NCI-H748 (cell line): ENCODE data around the gene CRABP1.
"Not testable (repeated sequence)": the region's sequence is repeated elsewhere in the genome, so short reads cannot be mapped to it uniquely, and the experiment has no call there.

ENCODE experiments used
- DNase-seq: peaks from one replicate; lab custom pipeline; 2025; ENCODE audit not compliant: unreplicated experiment; lab: John Stamatoyannopoulos, UW

Gene CRABP1

GRCh38 chr15:78369161-78369560, 29.0 kb downstream of the CRABP1 start:
- DNase-seq: no peak

- no peak for DNase-seq
Measured at GRCh38 chr15:78370013-78370412, 29.9 kb downstream of the CRABP1 start.

GRCh38 chr15:78372880-78373279, 32.7 kb downstream of the CRABP1 start:
- no peak for DNase-seq

- DNase-seq: no peak
Measured at GRCh38 chr15:78374436-78375393, 34.6 kb downstream of the CRABP1 start.

- DNase-seq: not testable (repeated sequence)
Measured at GRCh38 chr15:78380143-78380542, 40.0 kb downstream of the CRABP1 start.

- DNase-seq: no peak
Measured at GRCh38 chr15:78382114-78382880, 42.1 kb downstream of the CRABP1 start.

GRCh38 chr15:78384651-78385050, 44.5 kb downstream of the CRABP1 start:
- DNase-seq: no peak

GRCh38 chr15:78387246-78388037, 47.3 kb downstream of the CRABP1 start:
- DNase-seq: peak; percentile 67

- DNase-seq: no peak
Measured at GRCh38 chr15:78388865-78389264, 48.7 kb downstream of the CRABP1 start.

- no peak for DNase-seq
Measured at GRCh38 chr15:78389322-78389721, 49.2 kb downstream of the CRABP1 start.

GRCh38 chr15:78389738-78390137, 49.6 kb downstream of the CRABP1 start:
- no peak for DNase-seq

GRCh38 chr15:78390242-78390641, 50.1 kb downstream of the CRABP1 start:
- DNase-seq: no peak

GRCh38 chr15:78390826-78391225, 50.7 kb downstream of the CRABP1 start:
- no peak for DNase-seq

GRCh38 chr15:78391781-78392180, 51.6 kb downstream of the CRABP1 start:
- DNase-seq: no peak

- DNase-seq: peak; percentile 47
Measured at GRCh38 chr15:78392430-78392829, 52.3 kb downstream of the CRABP1 start.

- no peak for DNase-seq
Measured at GRCh38 chr15:78393137-78393536, 53.0 kb downstream of the CRABP1 start.

GRCh38 chr15:78394026-78394425, 53.9 kb downstream of the CRABP1 start:
- no peak for DNase-seq

- peak; percentile 14 for DNase-seq
Measured at GRCh38 chr15:78394981-78395616, 54.9 kb downstream of the CRABP1 start.

- DNase-seq: no peak
Measured at GRCh38 chr15:78396186-78396814, 56.1 kb downstream of the CRABP1 start.

- DNase-seq: no peak
Measured at GRCh38 chr15:78396976-78397375, 56.8 kb downstream of the CRABP1 start.
